ENCODE data around the gene ARAP3. TPM values are rescaled to one million over a fixed set of nuclear protein-coding genes. Genes with fewer than 3 reads are reported as not detected.

The ARAP3 gene
- total and polyA plus RNA-seq, 9 of the 15 experiments (the other 6 are each of a cell fraction or from before 2014, with no cell fraction given): 0.83 to 25.7 (median 6.4) TPM

DNA sequence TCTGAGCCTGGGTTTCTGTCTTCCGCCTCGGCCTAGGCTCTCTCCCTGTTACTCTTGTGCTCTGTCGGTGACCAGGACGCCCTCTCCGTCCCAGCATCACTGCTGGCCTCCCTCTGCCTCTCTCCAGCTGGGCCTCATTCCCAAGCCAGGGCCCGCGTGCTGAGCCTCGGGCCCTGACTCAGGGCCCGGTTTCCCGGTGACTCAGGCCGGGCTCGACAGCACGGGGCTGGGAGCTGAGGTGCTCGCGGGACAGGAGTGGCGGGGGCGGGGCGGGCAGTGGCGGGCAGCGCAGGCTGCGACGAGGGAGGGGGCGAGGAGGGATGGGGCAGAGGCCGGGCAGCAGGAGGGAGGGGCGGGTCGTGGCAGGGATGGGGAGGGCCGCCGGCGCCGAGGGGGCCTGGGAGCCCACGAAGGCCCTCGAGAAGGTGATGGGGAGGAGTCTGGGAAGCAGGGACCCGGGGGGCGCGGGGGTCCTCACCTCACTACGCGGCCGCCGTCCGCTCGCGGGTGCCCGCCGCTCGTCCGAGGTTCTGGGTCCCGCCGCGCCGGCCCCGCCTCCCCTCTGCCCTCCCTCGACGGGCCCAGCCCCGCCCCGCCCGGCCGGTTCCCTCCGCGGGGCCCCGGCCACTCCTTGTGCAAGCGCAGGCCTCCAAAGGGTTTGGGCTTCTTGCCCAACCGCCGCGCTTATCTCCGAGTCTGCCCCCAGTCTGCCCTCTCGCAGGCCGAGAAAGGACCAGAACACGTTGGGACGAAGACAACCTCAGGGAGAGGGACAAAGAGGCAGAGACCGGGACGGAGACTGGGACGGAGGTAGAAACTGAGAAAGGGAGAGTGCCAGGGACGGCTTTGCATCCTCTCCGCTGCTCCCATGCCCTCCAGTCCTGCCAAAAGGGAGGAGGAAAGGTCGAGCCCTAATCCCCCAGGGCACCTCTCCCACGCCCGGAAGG, at the start of gene ARAP3 (continued):
- TF ChIP-seq, protein P1, sequence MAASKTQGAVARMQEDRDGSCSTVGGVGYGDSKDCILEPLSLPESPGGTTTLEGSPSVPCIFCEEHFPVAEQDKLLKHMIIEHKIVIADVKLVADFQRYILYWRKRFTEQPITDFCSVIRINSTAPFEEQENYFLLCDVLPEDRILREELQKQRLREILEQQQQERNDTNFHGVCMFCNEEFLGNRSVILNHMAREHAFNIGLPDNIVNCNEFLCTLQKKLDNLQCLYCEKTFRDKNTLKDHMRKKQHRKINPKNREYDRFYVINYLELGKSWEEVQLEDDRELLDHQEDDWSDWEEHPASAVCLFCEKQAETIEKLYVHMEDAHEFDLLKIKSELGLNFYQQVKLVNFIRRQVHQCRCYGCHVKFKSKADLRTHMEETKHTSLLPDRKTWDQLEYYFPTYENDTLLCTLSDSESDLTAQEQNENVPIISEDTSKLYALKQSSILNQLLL (CRISPR knock-in tag; IDR thresholded peaks at IDR 0.05; ENCODE audit: borderline replicate concordance): no peak
- TF ChIP-seq ZNF57 (CRISPR knock-in tag; IDR thresholded peaks at IDR 0.05) (no peak), THAP12 (CRISPR knock-in tag; IDR thresholded peaks at IDR 0.05) (0 out of 2 replicates have a peak, but pooled peaks have one; percentile 24), ZNF696 (CRISPR knock-in tag; conservative IDR thresholded peaks at IDR 0.05) (0 out of 2 replicates have a peak, but pooled peaks have one; percentile 37), HDAC8 (tag; IDR thresholded peaks at IDR 0.05) (no peak), RAD51 (IDR thresholded peaks at IDR 0.05; ENCODE audit: borderline replicate concordance, low read depth) (no peak), ZNF232 (CRISPR knock-in tag; IDR thresholded peaks at IDR 0.05) (no peak), ZNF217 (CRISPR knock-in tag; IDR thresholded peaks at IDR 0.05) (no peak), SMAD4 (CRISPR knock-in tag; conservative IDR thresholded peaks at IDR 0.05) (peak; percentile 91), PHF21A (IDR thresholded peaks at IDR 0.05; ENCODE audit: borderline replicate concordance, low read depth) (peak; percentile 45; the same call in 1 of the 2 replicates), ZNF586 (CRISPR knock-in tag; conservative IDR thresholded peaks at IDR 0.05) (no peak), RBM34 (IDR thresholded peaks at IDR 0.05; ENCODE audit: borderline replicate concordance, insufficient read depth, low read length) (no peak), ZFP91 (CRISPR knock-in tag; IDR thresholded peaks at IDR 0.05) (no peak), CHD1 (IDR thresholded peaks at IDR 0.05; ENCODE audit: low read length) (no peak), RCOR1 (IDR thresholded peaks at IDR 0.05; ENCODE audit: borderline replicate concordance in 1 of 2, low read depth in 2 of 2, low read length in 2 of 2) (peak in 1 of 2 experiments; percentile 73; a peak in 2 of 4 replicates), ARID1B (IDR thresholded peaks at IDR 0.05) (peak; percentile 44)
- TF ChIP-seq, protein P2, sequence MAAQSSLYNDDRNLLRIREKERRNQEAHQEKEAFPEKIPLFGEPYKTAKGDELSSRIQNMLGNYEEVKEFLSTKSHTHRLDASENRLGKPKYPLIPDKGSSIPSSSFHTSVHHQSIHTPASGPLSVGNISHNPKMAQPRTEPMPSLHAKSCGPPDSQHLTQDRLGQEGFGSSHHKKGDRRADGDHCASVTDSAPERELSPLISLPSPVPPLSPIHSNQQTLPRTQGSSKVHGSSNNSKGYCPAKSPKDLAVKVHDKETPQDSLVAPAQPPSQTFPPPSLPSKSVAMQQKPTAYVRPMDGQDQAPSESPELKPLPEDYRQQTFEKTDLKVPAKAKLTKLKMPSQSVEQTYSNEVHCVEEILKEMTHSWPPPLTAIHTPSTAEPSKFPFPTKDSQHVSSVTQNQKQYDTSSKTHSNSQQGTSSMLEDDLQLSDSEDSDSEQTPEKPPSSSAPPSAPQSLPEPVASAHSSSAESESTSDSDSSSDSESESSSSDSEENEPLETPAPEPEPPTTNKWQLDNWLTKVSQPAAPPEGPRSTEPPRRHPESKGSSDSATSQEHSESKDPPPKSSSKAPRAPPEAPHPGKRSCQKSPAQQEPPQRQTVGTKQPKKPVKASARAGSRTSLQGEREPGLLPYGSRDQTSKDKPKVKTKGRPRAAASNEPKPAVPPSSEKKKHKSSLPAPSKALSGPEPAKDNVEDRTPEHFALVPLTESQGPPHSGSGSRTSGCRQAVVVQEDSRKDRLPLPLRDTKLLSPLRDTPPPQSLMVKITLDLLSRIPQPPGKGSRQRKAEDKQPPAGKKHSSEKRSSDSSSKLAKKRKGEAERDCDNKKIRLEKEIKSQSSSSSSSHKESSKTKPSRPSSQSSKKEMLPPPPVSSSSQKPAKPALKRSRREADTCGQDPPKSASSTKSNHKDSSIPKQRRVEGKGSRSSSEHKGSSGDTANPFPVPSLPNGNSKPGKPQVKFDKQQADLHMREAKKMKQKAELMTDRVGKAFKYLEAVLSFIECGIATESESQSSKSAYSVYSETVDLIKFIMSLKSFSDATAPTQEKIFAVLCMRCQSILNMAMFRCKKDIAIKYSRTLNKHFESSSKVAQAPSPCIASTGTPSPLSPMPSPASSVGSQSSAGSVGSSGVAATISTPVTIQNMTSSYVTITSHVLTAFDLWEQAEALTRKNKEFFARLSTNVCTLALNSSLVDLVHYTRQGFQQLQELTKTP (IDR thresholded peaks at IDR 0.05; ENCODE audit: low read depth in 1 of 2, partially characterized antibody in 2 of 2): no peak

All from K562 (cell line).